Trophoblast cell (in vitro differentiated cells and primary cell): ENCODE measurements around the gene BAG3.
A peak's percentile ranks its signal among the peaks of the same experiment; 100 is the strongest.

ENCODE experiments used
- DNase-seq, 2 donors: peaks; one replicate each; pipeline ENCODE4 v3.0.0-alpha.2; 2016
- H2AFZ ChIP-seq: 2 replicates; pipeline ENCODE4 v1.6.1; 2013; ENCODE audit warnings: low read length, moderate library complexity, mild to moderate bottlenecking; ENCODE audit not compliant: insufficient read depth, poor library complexity
- H2AK5ac ChIP-seq: 2 replicates; pipeline ENCODE4 v1.6.1; 2013; ENCODE audit warnings: mild to moderate bottlenecking, low read length
- H2BK120ac ChIP-seq: 2 replicates; pipeline ENCODE4 v1.6.1; 2013; ENCODE audit warnings: low read length, mild to moderate bottlenecking, moderate library complexity; ENCODE audit not compliant: insufficient read depth, poor library complexity
- H2BK12ac ChIP-seq: 2 replicates; pipeline ENCODE4 v1.6.1; 2013; ENCODE audit warnings: mild to moderate bottlenecking, low read length, moderate library complexity
- H2BK5ac ChIP-seq: 2 replicates; pipeline ENCODE4 v1.6.1; 2013; ENCODE audit warnings: low read length, low read depth, moderate library complexity, mild to moderate bottlenecking; ENCODE audit not compliant: poor library complexity
- H3K14ac ChIP-seq: 2 replicates; pipeline ENCODE4 v1.6.1; 2013; ENCODE audit warnings: mild to moderate bottlenecking, low read length
- H3K18ac ChIP-seq: 2 replicates; pipeline ENCODE4 v1.6.1; 2013; ENCODE audit warnings: mild to moderate bottlenecking, low read length
- H3K23ac ChIP-seq: 2 replicates; pipeline ENCODE4 v1.6.1; 2013; ENCODE audit warnings: low read length
- H3K27ac ChIP-seq: 2 replicates; pipeline ENCODE4 v1.5.1; 2013; ENCODE audit warnings: low read depth, mild to moderate bottlenecking, inconsistent platforms, low read length, moderate library complexity
- H3K27me3 ChIP-seq: 2 replicates; pipeline ENCODE4 v1.6.1; 2013; ENCODE audit warnings: inconsistent platforms, mild to moderate bottlenecking, low read length, moderate library complexity; ENCODE audit not compliant: insufficient read depth
- H3K36me3 ChIP-seq, 2 experiments: 1 replicate in 1 of 2; 2 replicates in 1 of 2; pipeline ENCODE4 v1.6.1; 2013; ENCODE audit warnings: low read length in 2 of 2, mild to moderate bottlenecking in 2 of 2, moderate library complexity in 1 of 2; ENCODE audit not compliant: insufficient read depth in 2 of 2, control insufficient read depth in 1 of 2
- H3K4ac ChIP-seq: 2 replicates; pipeline ENCODE4 v1.6.1; 2013; ENCODE audit warnings: low read depth, mild to moderate bottlenecking, low read length, moderate library complexity
- H3K4me1 ChIP-seq, 2 experiments: 1 replicate in 1 of 2; 2 replicates in 1 of 2; pipeline ENCODE4 v1.6.1; 2013; ENCODE audit warnings: low read length in 2 of 2, mild to moderate bottlenecking in 2 of 2, moderate library complexity in 1 of 2; ENCODE audit not compliant: insufficient read depth in 2 of 2, control insufficient read depth in 1 of 2
- H3K4me2 ChIP-seq: 2 replicates; pipeline ENCODE4 v1.6.1; 2013; ENCODE audit warnings: inconsistent platforms, mild to moderate bottlenecking, low read length, moderate library complexity
- H3K4me3 ChIP-seq: 2 replicates; pipeline ENCODE4 v1.5.1; 2013; ENCODE audit warnings: mild to moderate bottlenecking, low read depth, low read length, inconsistent platforms
- H3K79me1 ChIP-seq: one replicate; pipeline ENCODE4 v1.6.1; 2013; ENCODE audit warnings: low read length
- H3K79me2 ChIP-seq: 2 replicates; pipeline ENCODE4 v1.6.1; 2013; ENCODE audit warnings: low read length, mild to moderate bottlenecking; ENCODE audit not compliant: control insufficient read depth, insufficient read depth, poor library complexity
- H3K9ac ChIP-seq: 2 replicates; pipeline ENCODE4 v1.6.1; 2013; ENCODE audit warnings: mild to moderate bottlenecking, low read length
- H3K9me3 ChIP-seq: 2 replicates; pipeline ENCODE4 v1.6.1; 2013; ENCODE audit warnings: low read depth, mild to moderate bottlenecking, control low read depth, inconsistent platforms, low read length; ENCODE audit not compliant: insufficient read depth
- H4K12ac ChIP-seq: 2 replicates; pipeline ENCODE4 v1.6.1; 2013; ENCODE audit warnings: low read depth, mild to moderate bottlenecking, low read length, moderate library complexity
- H4K8ac ChIP-seq: 2 replicates; pipeline ENCODE4 v1.6.1; 2013; ENCODE audit warnings: low read depth, mild to moderate bottlenecking, low read length, moderate library complexity
- H4K91ac ChIP-seq: one replicate; pipeline ENCODE4 v1.6.1; 2013; ENCODE audit warnings: low read depth, mild to moderate bottlenecking, low read length, moderate library complexity
- WGBS: extraction: QIAGEN DNeasy Blood & Tissue Kit; methylation state at CpG from one replicate; pipeline ENCODE4 v1.1.7; 2013; ENCODE audit warnings: missing lambda C conversion rate; ENCODE audit not compliant: insufficient read length, insufficient coverage; ENCODE audit errors: extremely low coverage; 5-methylcytosine and 5-hydroxymethylcytosine counted together

Gene BAG3

GRCh38 chr10:119621078-119621384 is 30.1 kb upstream of the BAG3 start:
- Histone ChIP-seq H4K8ac (no peak overlapping the region), H3K27me3 (no peaks in the 10 kb centered on the region), H2AK5ac (no peak overlapping the region), H4K91ac (no peak overlapping the region), H3K9me3 (no peaks in the 10 kb centered on the region), H3K14ac (no peak overlapping the region), H3K36me3 (no peaks in the 10 kb centered on the region), H2AFZ (no peak overlapping the region), H3K9ac (no peak overlapping the region), H2BK12ac (no peak overlapping the region), H3K4me1 (peaks cover 2 to 7% of the 10 kb centered on the region in 2 experiments), H3K23ac (no peak overlapping the region), H3K27ac (no peak overlapping the region), H2BK5ac (no peak overlapping the region), H4K12ac (no peak overlapping the region), H3K79me2 (no peaks in the 10 kb centered on the region), H3K4me3 (no peak overlapping the region), H3K18ac (no peak overlapping the region), H3K79me1 (no peaks in the 10 kb centered on the region), H3K4me2 (no peak overlapping the region), H3K4ac (no peak overlapping the region), H2BK120ac (no peak overlapping the region)
- no peak for DNase-seq
- no CpG with 5 or more reads among the region's 3 CpGs for WGBS

- Histone ChIP-seq H3K4me1 (peaks cover 2% of the 10 kb centered on the region in 2 experiments), H3K14ac (no peak overlapping the region), H2BK5ac (no peak overlapping the region), H3K79me2 (no peaks in the 10 kb centered on the region), H4K12ac (no peak overlapping the region), H2BK120ac (no peak overlapping the region), H3K27me3 (no peaks in the 10 kb centered on the region), H2BK12ac (no peak overlapping the region), H3K23ac (peak overlapping the region; percentile 51), H4K91ac (no peak overlapping the region), H4K8ac (no peak overlapping the region), H3K79me1 (no peaks in the 10 kb centered on the region), H2AFZ (no peak overlapping the region), H3K36me3 (no peaks in the 10 kb centered on the region), H3K9ac (no peak overlapping the region), H3K4ac (no peak overlapping the region), H2AK5ac (no peak overlapping the region), H3K9me3 (no peaks in the 10 kb centered on the region), H3K18ac (no peak overlapping the region), H3K27ac (no peak overlapping the region), H3K4me3 (no peak overlapping the region), H3K4me2 (no peak overlapping the region)
- WGBS = no CpG with 5 or more reads among the region's 6 CpGs
- no peak for DNase-seq
Observed at GRCh38 chr10:119625570-119626280, 25.5 kb upstream of the BAG3 start.

- Histone ChIP-seq H3K9me3 (no peaks in the 10 kb centered on the region), H3K79me1 (no peaks in the 10 kb centered on the region), H3K14ac (no peak overlapping the region), H3K36me3 (no peaks in the 10 kb centered on the region), H4K91ac (no peak overlapping the region), H3K4me3 (no peak overlapping the region), H3K18ac (no peak overlapping the region), H3K79me2 (no peaks in the 10 kb centered on the region), H2AK5ac (no peak overlapping the region), H2BK120ac (no peak overlapping the region), H3K27ac (no peak overlapping the region), H3K4ac (no peak overlapping the region), H3K23ac (no peak overlapping the region), H3K4me2 (no peak overlapping the region), H2AFZ (no peak overlapping the region), H2BK5ac (no peak overlapping the region), H3K4me1 (no peaks in the 10 kb centered on the region), H4K12ac (no peak overlapping the region), H3K9ac (no peak overlapping the region), H4K8ac (no peak overlapping the region), H2BK12ac (no peak overlapping the region), H3K27me3 (no peaks in the 10 kb centered on the region)
- DNase-seq = no peak
- no CpG with 5 or more reads among the region's 5 CpGs for WGBS
Observed at GRCh38 chr10:119630300-119630699, 20.9 kb upstream of the BAG3 start.

DNA sequence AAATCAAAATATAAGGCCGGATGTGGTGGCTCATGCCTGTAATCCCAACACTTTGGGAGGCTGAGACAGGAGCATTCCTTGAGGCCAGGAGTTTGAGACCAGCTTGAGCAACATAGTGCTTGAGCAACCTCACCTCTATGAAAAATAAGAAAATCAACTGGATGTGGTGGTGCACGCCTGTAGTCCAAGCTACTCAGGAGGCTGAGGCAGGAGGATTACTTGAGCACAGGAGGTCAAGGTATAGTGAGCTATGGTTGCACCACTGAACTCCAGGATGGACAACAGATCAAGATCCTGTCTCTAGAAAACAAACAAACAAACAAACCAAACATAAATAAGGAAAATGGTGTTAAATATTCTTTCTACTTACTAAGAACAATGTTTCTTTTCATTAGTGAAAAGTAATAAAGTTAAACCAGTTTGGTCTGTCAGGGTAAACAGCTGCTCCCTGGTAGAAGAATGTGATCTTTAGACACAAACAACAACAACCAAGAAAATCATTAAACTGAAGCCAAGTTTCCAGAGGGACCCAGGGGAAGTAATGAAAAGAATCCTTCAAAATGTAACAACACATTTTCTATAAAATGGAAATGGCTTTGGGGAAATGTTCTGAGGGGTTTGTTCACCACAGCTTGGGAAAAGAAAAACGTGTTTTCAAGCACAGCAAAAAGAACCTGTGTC is 17.5 kb upstream of the BAG3 start:
- H3K4me2 ChIP-seq = no peak overlapping the region
- no peak overlapping the region for H2BK5ac ChIP-seq
- H4K8ac ChIP-seq = no peak overlapping the region
- H2BK120ac ChIP-seq = no peak overlapping the region
- no peak overlapping the region for H3K4me3 ChIP-seq
- no peak overlapping the region for H2BK12ac ChIP-seq
- no peak overlapping the region for H2AFZ ChIP-seq
- H2AK5ac ChIP-seq = no peak overlapping the region
- no peak overlapping the region for H3K14ac ChIP-seq
- WGBS = no CpG with 5 or more reads among the region's 3 CpGs
- H3K36me3 ChIP-seq = no peaks in the 10 kb centered on the region
- H3K23ac ChIP-seq = no peak overlapping the region
- no peaks in the 10 kb centered on the region for H3K27me3 ChIP-seq
- H3K9ac ChIP-seq = no peak overlapping the region
- H3K27ac ChIP-seq = no peak overlapping the region
- no peaks in the 10 kb centered on the region for H3K79me1 ChIP-seq
- no peak for DNase-seq
- H3K79me2 ChIP-seq = no peaks in the 10 kb centered on the region
- no peak overlapping the region for H3K18ac ChIP-seq
- no peaks in the 10 kb centered on the region for H3K4me1 ChIP-seq
- no peak overlapping the region for H4K91ac ChIP-seq
- no peak overlapping the region for H4K12ac ChIP-seq
- no peaks in the 10 kb centered on the region for H3K9me3 ChIP-seq
- no peak overlapping the region for H3K4ac ChIP-seq
